ENCODE data around the gene PMM2.

Gene PMM2

DNA sequence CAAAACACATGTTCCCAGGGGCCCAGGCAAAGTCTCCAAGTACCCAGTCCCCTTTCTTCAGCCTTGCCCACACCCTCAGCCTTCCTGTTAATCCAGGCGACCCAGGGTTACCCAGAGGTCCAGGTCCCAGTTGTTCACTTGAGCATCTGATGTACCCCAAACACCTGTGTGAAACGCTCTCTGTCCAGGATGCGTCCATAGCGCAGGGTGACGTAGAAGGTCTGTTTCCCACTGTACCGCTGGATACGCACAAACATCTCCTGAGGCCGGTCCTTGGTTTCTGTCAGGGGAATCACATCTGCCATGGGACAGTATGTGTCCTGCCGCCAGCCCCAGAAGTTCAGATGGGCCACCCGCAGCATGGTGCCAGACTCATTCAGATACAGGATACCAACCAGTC is 1.8 kb upstream of the PMM2 start:
- TF ChIP-seq TAF1 (IDR thresholded peaks at IDR 0.05; ENCODE audit: low read depth) (no peak), ZBTB7A (IDR thresholded peaks at IDR 0.05; ENCODE audit: low read depth) (no peak)

DNA sequence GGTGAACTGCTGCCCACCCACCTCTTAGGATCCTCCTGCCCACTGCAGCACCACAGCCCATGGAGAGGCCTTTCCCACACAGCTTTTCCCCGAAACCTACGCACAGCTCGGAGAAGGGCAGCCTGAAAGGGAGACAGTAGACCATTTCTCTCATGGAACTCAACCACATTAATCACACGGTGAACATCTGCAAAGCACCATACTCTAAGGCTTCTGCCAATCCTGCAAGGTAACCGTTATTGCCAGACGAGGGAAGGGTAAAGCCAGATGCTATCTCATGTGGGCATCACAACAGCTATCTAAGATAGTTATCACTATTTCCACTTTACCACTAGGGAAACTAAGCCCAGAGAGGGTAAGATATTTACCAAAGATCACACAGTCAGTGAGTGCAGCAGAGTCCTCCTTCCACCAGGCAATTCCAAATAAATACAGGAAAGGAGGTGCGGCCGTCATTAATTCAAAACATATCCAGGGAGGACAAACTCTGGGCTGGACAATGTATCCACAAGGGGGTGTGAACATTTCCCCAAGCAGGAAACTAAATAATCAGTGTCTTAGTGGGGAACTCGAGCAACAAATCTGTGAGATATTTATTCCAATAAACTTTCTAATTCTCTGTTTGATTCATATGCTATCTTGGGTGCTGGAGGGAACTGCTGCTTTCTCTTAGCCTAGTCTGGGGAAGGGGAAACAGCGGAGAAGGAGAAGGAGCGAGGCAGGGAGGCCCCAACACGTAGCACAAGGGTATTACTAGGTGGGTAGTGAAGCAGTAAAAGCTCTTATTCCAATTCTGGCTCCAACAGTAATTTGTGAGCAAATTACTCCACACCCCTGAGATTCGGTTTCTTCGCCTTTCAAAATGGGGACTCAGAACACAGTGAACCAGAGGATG is 923 bp upstream of the PMM2 start:
- TF ChIP-seq, protein P1, sequence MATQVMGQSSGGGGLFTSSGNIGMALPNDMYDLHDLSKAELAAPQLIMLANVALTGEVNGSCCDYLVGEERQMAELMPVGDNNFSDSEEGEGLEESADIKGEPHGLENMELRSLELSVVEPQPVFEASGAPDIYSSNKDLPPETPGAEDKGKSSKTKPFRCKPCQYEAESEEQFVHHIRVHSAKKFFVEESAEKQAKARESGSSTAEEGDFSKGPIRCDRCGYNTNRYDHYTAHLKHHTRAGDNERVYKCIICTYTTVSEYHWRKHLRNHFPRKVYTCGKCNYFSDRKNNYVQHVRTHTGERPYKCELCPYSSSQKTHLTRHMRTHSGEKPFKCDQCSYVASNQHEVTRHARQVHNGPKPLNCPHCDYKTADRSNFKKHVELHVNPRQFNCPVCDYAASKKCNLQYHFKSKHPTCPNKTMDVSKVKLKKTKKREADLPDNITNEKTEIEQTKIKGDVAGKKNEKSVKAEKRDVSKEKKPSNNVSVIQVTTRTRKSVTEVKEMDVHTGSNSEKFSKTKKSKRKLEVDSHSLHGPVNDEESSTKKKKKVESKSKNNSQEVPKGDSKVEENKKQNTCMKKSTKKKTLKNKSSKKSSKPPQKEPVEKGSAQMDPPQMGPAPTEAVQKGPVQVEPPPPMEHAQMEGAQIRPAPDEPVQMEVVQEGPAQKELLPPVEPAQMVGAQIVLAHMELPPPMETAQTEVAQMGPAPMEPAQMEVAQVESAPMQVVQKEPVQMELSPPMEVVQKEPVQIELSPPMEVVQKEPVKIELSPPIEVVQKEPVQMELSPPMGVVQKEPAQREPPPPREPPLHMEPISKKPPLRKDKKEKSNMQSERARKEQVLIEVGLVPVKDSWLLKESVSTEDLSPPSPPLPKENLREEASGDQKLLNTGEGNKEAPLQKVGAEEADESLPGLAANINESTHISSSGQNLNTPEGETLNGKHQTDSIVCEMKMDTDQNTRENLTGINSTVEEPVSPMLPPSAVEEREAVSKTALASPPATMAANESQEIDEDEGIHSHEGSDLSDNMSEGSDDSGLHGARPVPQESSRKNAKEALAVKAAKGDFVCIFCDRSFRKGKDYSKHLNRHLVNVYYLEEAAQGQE (IDR thresholded peaks at IDR 0.05; ENCODE audit: low read depth) = no peak
- TF ChIP-seq RAD21 (IDR thresholded peaks at IDR 0.05; ENCODE audit: low read depth) = no peak
- no peak for TF ChIP-seq TCF12 (IDR thresholded peaks at IDR 0.05; ENCODE audit: low read depth)
- TF ChIP-seq NFIC (IDR thresholded peaks at IDR 0.05) = no peak
- TF ChIP-seq FOXM1 (IDR thresholded peaks at IDR 0.05; ENCODE audit: borderline replicate concordance, low read depth) = no peak
- TF ChIP-seq ZBTB7A (IDR thresholded peaks at IDR 0.05; ENCODE audit: low read depth) = no peak
- no peak for TF ChIP-seq EGR1 (IDR thresholded peaks at IDR 0.05)
- no peak for TF ChIP-seq CREB1 (IDR thresholded peaks at IDR 0.05; ENCODE audit: low read depth)

DNA sequence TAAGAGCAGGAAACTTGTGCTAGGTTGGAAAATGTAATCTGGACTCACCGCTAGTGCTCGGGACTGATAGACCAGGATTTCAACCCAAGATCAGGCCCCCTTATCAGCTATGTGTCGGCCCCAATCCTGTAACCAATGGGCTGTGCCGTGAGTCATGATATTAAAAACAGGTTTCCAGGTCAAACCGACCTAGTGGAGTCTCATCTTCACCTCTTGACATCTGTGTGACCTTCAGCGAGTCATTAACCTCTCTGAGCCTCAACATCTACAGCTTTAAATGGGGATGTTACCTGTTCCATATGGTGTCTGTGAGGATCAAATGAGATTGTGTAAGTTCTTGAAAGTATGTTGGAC is 512 bp downstream of the PMM2 start:
- TF ChIP-seq, protein P2, sequence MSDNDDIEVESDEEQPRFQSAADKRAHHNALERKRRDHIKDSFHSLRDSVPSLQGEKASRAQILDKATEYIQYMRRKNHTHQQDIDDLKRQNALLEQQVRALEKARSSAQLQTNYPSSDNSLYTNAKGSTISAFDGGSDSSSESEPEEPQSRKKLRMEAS (IDR thresholded peaks at IDR 0.05) = no peak
- no peak for TF ChIP-seq FOXM1 (IDR thresholded peaks at IDR 0.05; ENCODE audit: borderline replicate concordance, low read depth)
- no peak for TF ChIP-seq YY1 (IDR thresholded peaks at IDR 0.05; ENCODE audit: low read depth)
- TF ChIP-seq, protein P3, sequence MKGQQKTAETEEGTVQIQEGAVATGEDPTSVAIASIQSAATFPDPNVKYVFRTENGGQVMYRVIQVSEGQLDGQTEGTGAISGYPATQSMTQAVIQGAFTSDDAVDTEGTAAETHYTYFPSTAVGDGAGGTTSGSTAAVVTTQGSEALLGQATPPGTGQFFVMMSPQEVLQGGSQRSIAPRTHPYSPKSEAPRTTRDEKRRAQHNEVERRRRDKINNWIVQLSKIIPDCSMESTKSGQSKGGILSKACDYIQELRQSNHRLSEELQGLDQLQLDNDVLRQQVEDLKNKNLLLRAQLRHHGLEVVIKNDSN (IDR thresholded peaks at IDR 0.05) = no peak
- no peak for TF ChIP-seq ZBTB7A (IDR thresholded peaks at IDR 0.05; ENCODE audit: low read depth)
- no peak for TF ChIP-seq TCF12 (IDR thresholded peaks at IDR 0.05; ENCODE audit: low read depth)
- no peak for TF ChIP-seq TEAD4 (IDR thresholded peaks at IDR 0.05)
- TF ChIP-seq EP300 (IDR thresholded peaks at IDR 0.05; ENCODE audit: borderline replicate concordance) = no peak
- TF ChIP-seq CEBPB (IDR thresholded peaks at IDR 0.05) = no peak
- TF ChIP-seq CREB1 (IDR thresholded peaks at IDR 0.05; ENCODE audit: low read depth) = no peak
- no peak for TF ChIP-seq EGR1 (IDR thresholded peaks at IDR 0.05)
- TF ChIP-seq TAF1 (IDR thresholded peaks at IDR 0.05; ENCODE audit: low read depth) = no peak
- no peak for TF ChIP-seq NFIC (IDR thresholded peaks at IDR 0.05)
- TF ChIP-seq RAD21 (IDR thresholded peaks at IDR 0.05; ENCODE audit: low read depth) = no peak
- TF ChIP-seq, protein P1 (IDR thresholded peaks at IDR 0.05; ENCODE audit: low read depth) = no peak

DNA sequence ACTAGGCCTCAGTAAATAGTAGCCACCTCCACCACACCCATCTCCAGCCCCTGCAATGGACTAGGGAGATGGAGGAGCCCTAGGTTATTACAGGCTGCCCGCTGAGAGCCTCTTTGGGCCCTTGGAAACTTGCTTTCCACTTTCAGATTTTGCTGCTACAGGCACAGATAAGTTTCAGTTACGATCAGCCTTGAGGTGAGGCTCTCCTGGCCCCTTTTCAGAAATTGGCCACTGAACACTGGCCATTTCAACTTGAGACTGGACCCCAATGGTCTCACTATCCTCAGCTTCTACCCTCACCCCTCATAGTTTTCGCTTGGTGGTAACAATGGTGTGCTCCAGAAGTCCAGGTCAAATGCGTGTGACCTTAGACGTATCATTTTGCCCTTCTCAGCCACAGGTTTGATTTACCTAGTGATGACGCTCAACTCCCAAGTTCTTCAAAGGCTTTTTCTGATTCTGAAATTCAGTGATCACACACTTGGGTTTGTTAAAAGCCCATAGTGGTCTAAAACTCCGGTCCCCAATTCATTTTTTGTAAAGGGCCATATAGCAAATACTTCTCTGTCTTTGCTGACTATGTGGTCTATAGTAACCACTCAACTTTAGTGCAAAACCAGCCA is 1.0 kb downstream of the PMM2 start:
- TF ChIP-seq, protein P2 (IDR thresholded peaks at IDR 0.05) = no peak
- no peak for TF ChIP-seq ZBTB7A (IDR thresholded peaks at IDR 0.05; ENCODE audit: low read depth)
- no peak for TF ChIP-seq RAD21 (IDR thresholded peaks at IDR 0.05; ENCODE audit: low read depth)
- no peak for TF ChIP-seq TCF12 (IDR thresholded peaks at IDR 0.05; ENCODE audit: low read depth)
- no peak for TF ChIP-seq TAF1 (IDR thresholded peaks at IDR 0.05; ENCODE audit: low read depth)
- no peak for TF ChIP-seq EGR1 (IDR thresholded peaks at IDR 0.05)
- TF ChIP-seq, protein P1 (IDR thresholded peaks at IDR 0.05; ENCODE audit: low read depth) = no peak
- no peak for TF ChIP-seq CREB1 (IDR thresholded peaks at IDR 0.05; ENCODE audit: low read depth)
- no peak for TF ChIP-seq NFIC (IDR thresholded peaks at IDR 0.05)
- TF ChIP-seq YY1 (IDR thresholded peaks at IDR 0.05; ENCODE audit: low read depth) = no peak
- TF ChIP-seq, protein P3 (IDR thresholded peaks at IDR 0.05) = no peak
- no peak for TF ChIP-seq TEAD4 (IDR thresholded peaks at IDR 0.05)
- no peak for TF ChIP-seq CEBPB (IDR thresholded peaks at IDR 0.05)
- TF ChIP-seq FOXM1 (IDR thresholded peaks at IDR 0.05; ENCODE audit: borderline replicate concordance, low read depth) = no peak
- no peak for TF ChIP-seq EP300 (IDR thresholded peaks at IDR 0.05; ENCODE audit: borderline replicate concordance)

Data from Ishikawa (cell line).